Gastroesophageal sphincter (tissue), 4 donors: ENCODE results near the gene THRB. TPM values are rescaled to one million over a fixed set of nuclear protein-coding genes. Genes with fewer than 3 reads are reported as not detected.
A peak's percentile ranks its signal among the peaks of the same experiment; 100 is the strongest.
"Not testable (repeated sequence)": the region's sequence is repeated elsewhere in the genome, so short reads cannot be mapped to it uniquely, and the experiment has no call there.

Experiments
- ATAC-seq: fragments of 150-250 bp; one replicate; pipeline ENCODE4 v1.9.1; 2016; ENCODE audit warnings: mild to moderate bottlenecking, moderate library complexity
- H3K27ac ChIP-seq, 4 donors: fragments of 200-600 bp; sonication (generic) in 3 of 4; 1 replicate in 3 of 4; 2 replicates in 1 of 4; pipeline ENCODE4 v1.5.1; 2016 to 2019
- H3K27me3 ChIP-seq: fragments of 200-600 bp; sonication (generic); one replicate; pipeline ENCODE4 v1.5.1; 2019
- H3K36me3 ChIP-seq, 2 donors: fragments of 200-600 bp; sonication (generic); one replicate each; pipeline ENCODE4 v1.5.1; 2019; ENCODE audit warnings: control low read depth in 1 of 2
- H3K4me1 ChIP-seq, 3 donors: fragments of 200-600 bp; sonication (generic); 1 replicate in 2 of 3; 2 replicates in 1 of 3; pipeline ENCODE4 v1.5.1; 2016 to 2019; ENCODE audit warnings: control low read depth in 2 of 3
- H3K4me3 ChIP-seq, 2 donors: fragments of 200-600 bp; sonication (generic); one replicate each; pipeline ENCODE4 v1.5.1; 2019; ENCODE audit warnings: mild to moderate bottlenecking in 1 of 2, moderate library complexity in 1 of 2
- H3K9me3 ChIP-seq, 3 donors: fragments of 200-600 bp; sonication (generic); one replicate each; pipeline ENCODE4 v1.5.1; 2017 to 2019; ENCODE audit warnings: control low read depth in 2 of 3
- EP300 ChIP-seq: sonication (generic); formaldehyde crosslinking; IDR thresholded peaks from one replicate; pipeline ENCODE4 v1.6.1; 2017; ENCODE audit warnings: antibody characterized with exemption, mild to moderate bottlenecking
- POLR2A ChIP-seq, 2 donors: fragments of 450-650 bp; IDR thresholded peaks; one replicate each; pipeline ENCODE4 v1.6.1; 2017; ENCODE audit warnings: antibody characterized with exemption in 2 of 2, mild to moderate bottlenecking in 2 of 2, moderate library complexity in 1 of 2
- POLR2AphosphoS5 ChIP-seq: sonication (generic); formaldehyde crosslinking; IDR thresholded peaks from one replicate; pipeline ENCODE4 v1.6.1; 2017; ENCODE audit warnings: antibody characterized with exemption
- WGBS, 2 donors: methylation state at CpG; one replicate each; pipeline ENCODE4 v1.1.5; 2018; ENCODE audit warnings: low coverage in 1 of 2; 5-methylcytosine and 5-hydroxymethylcytosine counted together
- total RNA-seq, 4 donors: library from RNA; depleted of rRNA; stranded (reverse); fragments of >200 nt; gene quantifications; one replicate each; pipeline ENCODE4 v1.1.0, GENCODE V29; 2016
- TF ChIP-seq, protein P1 (sequence below), 4 experiments: fragments of 200-600 bp in 2 of 4; fragments of 450-650 bp in 2 of 4; sonication (generic) in 1 of 4; IDR thresholded peaks; one replicate each; pipeline ENCODE4 v1.5.1; 2017 to 2019; ENCODE audit warnings: antibody characterized with exemption in 4 of 4, mild to moderate bottlenecking in 2 of 4, moderate library complexity in 2 of 4

THRB gene
- total RNA-seq, 4 donors from 2014 or later = 42.5 to 61.9 (median 55.8) TPM

DNA sequence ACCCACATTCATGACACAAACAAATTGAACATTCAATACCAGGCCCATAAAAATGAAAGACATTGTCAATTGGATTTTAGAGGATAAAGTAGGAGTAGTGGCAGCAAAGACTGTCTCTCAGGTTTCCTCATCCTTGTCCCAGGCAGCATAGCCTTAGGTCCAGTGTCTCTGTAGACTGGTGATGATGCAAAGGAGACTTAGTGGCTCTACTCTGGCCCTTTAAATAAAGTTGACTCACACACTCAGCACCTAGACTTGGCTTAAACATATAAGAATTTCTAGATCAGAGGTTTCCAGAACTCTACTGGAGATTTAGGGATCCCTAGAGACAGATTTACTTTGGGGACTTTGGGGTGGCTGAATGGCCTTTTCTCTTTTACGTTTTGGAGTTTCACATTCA is 382.9 kb downstream of the THRB start:
- no peak overlapping the region for H3K4me3 ChIP-seq
- H3K9me3 ChIP-seq = no peaks in the 10 kb centered on the region
- no peaks in the 10 kb centered on the region for H3K36me3 ChIP-seq
- TF ChIP-seq POLR2A (IDR thresholded peaks at IDR 0.05) (no peak), EP300 (no peak)
- no peak for ATAC-seq
- WGBS, 2 donors = 83 to 100% methylated on average over 1 of the region's 1 CpG
- no peaks in the 10 kb centered on the region for H3K4me1 ChIP-seq
- no peaks in the 10 kb centered on the region for H3K27me3 ChIP-seq
- no peak overlapping the region for H3K27ac ChIP-seq

DNA sequence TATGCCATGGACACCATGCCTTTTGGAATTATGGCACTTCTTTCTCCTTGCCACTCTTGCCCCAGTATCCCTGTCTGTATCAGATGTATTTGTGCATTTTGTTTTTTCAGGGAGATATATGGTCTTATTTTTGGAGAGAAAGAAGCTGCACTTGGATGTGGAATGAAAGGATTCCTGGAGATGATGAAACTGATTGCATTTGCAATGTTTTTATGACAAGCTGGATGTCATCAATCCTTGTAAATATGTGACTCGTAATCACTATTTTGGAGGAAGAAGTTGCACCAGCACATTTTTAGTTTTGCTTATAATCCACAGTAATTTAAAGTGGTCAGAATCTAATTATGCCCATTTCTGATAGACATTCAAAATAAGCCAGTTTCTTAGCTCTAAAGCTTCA is 384.6 kb downstream of the THRB start:
- Histone ChIP-seq H3K27me3 (no peaks in the 10 kb centered on the region), H3K9me3 (no peaks in the 10 kb centered on the region), H3K4me3 (no peak overlapping the region), H3K36me3 (no peaks in the 10 kb centered on the region), H3K27ac (no peak overlapping the region), H3K4me1 (no peaks in the 10 kb centered on the region)
- WGBS, 2 donors = 33 to 53% methylated on average over 1 of the region's 1 CpG
- ATAC-seq = no peak
- TF ChIP-seq POLR2AphosphoS5 = no peak
- no peak for TF ChIP-seq POLR2A (IDR thresholded peaks at IDR 0.05)
- TF ChIP-seq, protein P1, sequence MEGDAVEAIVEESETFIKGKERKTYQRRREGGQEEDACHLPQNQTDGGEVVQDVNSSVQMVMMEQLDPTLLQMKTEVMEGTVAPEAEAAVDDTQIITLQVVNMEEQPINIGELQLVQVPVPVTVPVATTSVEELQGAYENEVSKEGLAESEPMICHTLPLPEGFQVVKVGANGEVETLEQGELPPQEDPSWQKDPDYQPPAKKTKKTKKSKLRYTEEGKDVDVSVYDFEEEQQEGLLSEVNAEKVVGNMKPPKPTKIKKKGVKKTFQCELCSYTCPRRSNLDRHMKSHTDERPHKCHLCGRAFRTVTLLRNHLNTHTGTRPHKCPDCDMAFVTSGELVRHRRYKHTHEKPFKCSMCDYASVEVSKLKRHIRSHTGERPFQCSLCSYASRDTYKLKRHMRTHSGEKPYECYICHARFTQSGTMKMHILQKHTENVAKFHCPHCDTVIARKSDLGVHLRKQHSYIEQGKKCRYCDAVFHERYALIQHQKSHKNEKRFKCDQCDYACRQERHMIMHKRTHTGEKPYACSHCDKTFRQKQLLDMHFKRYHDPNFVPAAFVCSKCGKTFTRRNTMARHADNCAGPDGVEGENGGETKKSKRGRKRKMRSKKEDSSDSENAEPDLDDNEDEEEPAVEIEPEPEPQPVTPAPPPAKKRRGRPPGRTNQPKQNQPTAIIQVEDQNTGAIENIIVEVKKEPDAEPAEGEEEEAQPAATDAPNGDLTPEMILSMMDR (IDR thresholded peaks at IDR 0.05) = no peak
- TF ChIP-seq EP300 = no peak

DNA sequence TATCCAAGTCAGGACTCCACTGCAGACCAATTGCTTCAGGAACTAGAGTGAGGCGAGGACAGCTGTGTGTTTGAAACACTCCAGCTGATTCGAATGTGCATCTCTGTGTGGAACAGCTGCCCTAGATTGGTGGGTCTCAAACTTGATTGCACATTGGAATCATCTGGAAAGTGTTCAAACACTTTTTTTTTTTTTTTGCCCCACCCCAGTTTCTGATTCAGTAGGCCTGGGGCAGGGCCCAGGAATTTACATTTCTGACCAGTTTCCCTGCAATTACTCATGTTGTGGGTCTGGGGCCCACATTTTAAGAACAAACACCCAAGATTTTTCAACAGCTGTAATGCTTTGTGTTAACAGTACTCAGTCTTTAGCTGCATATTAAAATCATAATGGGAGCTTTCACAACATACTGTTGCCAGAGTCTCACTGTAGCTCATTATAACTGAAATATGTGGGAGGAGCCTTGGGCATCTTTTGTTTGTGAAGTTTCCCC is 392.9 kb downstream of the THRB start:
- Histone ChIP-seq H3K36me3 (no peaks in the 10 kb centered on the region), H3K4me1 (peaks cover 0 to 16% (median 0%) of the 10 kb centered on the region in 3 donors), H3K27ac (no peak overlapping the region), H3K9me3 (no peaks in the 10 kb centered on the region), H3K4me3 (no peak overlapping the region), H3K27me3 (no peaks in the 10 kb centered on the region)
- ATAC-seq = peak; percentile 67
- TF ChIP-seq EP300 = no peak
- no peak for TF ChIP-seq POLR2AphosphoS5
- TF ChIP-seq, protein P1 (IDR thresholded peaks at IDR 0.05) = no peak
- TF ChIP-seq POLR2A (IDR thresholded peaks at IDR 0.05) = no peak
- WGBS, 2 donors = 85% methylated on average over 2 of the region's 2 CpGs; no CpG with 5 or more reads in 1 of the 2 donors

DNA sequence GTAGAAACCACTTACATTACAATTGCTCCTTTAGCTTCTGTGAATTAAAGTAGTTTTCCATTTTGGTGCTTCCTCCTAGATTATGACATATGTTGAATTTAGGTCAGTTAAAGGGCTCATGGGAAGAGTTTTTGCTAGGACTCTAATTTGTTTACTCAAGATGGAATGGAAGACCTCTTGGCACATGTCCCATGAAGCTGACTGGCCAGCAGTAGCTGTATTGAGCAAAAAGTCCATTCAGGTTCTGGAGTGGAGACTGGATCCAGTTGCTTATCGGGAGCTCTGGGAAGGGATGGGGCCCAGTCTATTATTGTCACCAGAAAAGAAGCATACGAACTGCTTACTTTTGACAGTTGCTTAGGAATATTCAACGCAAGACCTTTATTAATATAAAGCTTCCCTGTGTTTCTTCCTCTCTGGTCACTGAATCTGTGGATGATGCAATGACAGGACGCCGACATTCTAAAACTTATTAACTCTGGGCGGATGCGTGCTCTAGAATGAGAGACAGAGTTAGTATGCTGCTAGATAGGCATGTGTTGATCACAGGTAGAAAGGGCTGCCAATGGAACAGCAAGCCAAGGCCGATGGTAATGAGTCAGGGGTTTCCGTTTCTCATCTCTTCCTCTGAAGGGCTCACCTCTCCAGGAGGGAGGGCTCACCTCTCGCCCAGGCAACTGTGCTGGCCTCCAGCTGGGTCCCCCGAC is 393.8 kb downstream of the THRB start:
- H3K27me3 ChIP-seq = no peaks in the 10 kb centered on the region
- H3K9me3 ChIP-seq = no peaks in the 10 kb centered on the region
- no peak for ATAC-seq
- 66 to 76% methylated on average over 6 to 11 of the region's 11 CpGs for WGBS, 2 donors
- H3K27ac ChIP-seq = peak overlapping the region in 2 of 4 donors; percentile 5 to 19
- no peak overlapping the region for H3K4me3 ChIP-seq
- peaks cover 0 to 16% (median 0%) of the 10 kb centered on the region in 3 donors for H3K4me1 ChIP-seq
- H3K36me3 ChIP-seq = no peaks in the 10 kb centered on the region
- no peak for TF ChIP-seq EP300

DNA sequence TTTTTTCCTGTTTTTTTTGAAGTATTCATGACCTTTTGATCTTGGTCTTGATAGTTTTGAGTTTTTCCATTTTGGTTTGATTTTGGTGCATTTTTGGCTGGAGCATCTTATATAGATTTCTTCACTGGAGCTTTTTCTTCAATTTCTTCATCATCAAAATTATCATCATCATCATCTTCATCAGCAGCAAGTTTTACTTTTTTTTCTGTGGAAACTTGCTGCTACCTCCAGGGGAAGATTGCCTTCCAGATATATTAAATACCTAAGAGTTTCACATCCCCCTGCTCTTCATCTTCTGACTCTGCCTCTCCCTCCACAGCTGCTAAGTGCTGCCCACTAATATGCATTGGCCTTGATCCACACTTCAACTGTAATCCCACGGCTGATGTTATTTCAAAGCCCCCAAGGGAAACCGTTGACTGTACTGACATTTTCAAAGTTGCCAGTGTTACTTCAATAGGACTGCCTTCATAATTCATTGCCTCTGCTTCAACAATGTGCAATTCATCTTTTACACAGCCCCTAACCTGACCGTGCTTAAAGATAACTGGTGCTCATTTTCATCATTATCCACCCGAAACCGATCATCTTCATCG is 397.9 kb downstream of the THRB start:
- no peaks in the 10 kb centered on the region for H3K36me3 ChIP-seq
- H3K27me3 ChIP-seq = no peaks in the 10 kb centered on the region
- ATAC-seq = no peak
- 60 to 64% methylated on average over 5 to 6 of the region's 6 CpGs for WGBS, 2 donors
- TF ChIP-seq EP300 (no peak), POLR2A (IDR thresholded peaks at IDR 0.05) (no peak), POLR2AphosphoS5 (no peak)
- TF ChIP-seq, protein P1 (IDR thresholded peaks at IDR 0.05) = no peak
- H3K4me3 ChIP-seq = no peak overlapping the region
- H3K9me3 ChIP-seq = no peaks in the 10 kb centered on the region
- H3K4me1 ChIP-seq = peaks cover 0 to 16% (median 0%) of the 10 kb centered on the region in 3 donors
- no peak overlapping the region for H3K27ac ChIP-seq

DNA sequence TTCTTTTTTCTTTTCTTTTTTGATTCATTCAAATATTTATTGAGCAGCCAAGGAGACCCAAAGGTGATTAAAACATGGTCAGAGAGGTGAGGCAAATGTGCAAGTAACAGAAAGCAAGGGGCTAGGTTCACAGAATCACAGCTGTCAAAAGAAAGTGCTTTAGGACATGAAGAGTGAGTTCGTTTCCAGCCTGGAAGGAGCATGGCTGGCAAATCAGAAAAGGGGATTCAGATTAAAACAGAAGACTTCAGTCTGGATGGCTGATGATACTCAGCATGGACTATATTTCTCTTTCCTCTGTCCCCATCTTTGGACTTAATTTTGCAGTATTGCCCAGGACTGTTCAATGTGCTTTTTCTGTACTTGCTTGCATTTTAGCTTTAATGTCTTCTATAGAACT is 398.4 kb downstream of the THRB start:
- Histone ChIP-seq H3K36me3 (no peaks in the 10 kb centered on the region), H3K27ac (no peak overlapping the region), H3K27me3 (no peaks in the 10 kb centered on the region), H3K4me3 (no peak overlapping the region), H3K4me1 (peaks cover 0 to 11% (median 0%) of the 10 kb centered on the region in 3 donors), H3K9me3 (no peaks in the 10 kb centered on the region)
- ATAC-seq = no peak
- 31 to 62% methylated on average over 1 of the region's 1 CpG for WGBS, 2 donors
- TF ChIP-seq POLR2AphosphoS5 (no peak), EP300 (no peak)
- TF ChIP-seq, protein P1 (IDR thresholded peaks at IDR 0.05) = no peak

DNA sequence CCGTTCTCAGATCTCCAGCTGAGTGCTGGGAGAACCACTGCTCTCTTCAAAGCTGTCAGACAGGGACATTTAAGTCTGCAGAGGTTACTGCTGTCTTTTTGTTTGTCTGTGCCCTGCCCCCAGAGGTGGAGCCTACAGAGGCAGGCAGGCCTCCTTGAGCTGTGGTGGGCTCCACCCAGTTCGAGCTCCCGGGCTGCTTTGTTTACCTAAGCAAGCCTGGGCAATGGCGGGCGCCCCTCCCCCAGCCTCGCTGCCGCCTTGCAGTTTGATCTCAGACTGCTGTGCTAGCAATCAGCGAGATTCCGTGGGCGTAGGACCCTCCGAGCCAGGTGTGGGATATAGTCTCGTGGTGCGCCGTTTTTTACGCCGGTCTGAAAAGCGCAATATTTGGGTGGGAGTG is 399.8 kb downstream of the THRB start:
- not testable (repeated sequence) for ATAC-seq, H3K4me3 ChIP-seq, H3K27me3 ChIP-seq, H3K4me1 ChIP-seq, H3K27ac ChIP-seq, H3K36me3 ChIP-seq, H3K9me3 ChIP-seq
- WGBS, 2 donors = 77% methylated on average over 7 of the region's 17 CpGs; no CpG with 5 or more reads in 1 of the 2 donors
